GM18517 (cell line): ENCODE results near the gene GPR137C.
"Not testable (repeated sequence)": the region's sequence is repeated elsewhere in the genome, so short reads cannot be mapped to it uniquely, and the experiment has no call there.

Experiments used
- ATAC-seq: cut with Tn5 transposase; IDR thresholded peaks from one replicate; pipeline ENCODE4 v1.9.1; 2021; ENCODE audit warnings: mild to moderate bottlenecking, moderate library complexity; ENCODE audit not compliant: unreplicated experiment

The GPR137C gene

GRCh38 chr14:52558688-52559087, 6.1 kb downstream of the GPR137C start:
- no peak for ATAC-seq

GRCh38 chr14:52563120-52563519, 10.5 kb downstream of the GPR137C start:
- no peak for ATAC-seq

- not testable (repeated sequence) for ATAC-seq
Observed at GRCh38 chr14:52568454-52568853, 15.8 kb downstream of the GPR137C start.

GRCh38 chr14:52575858-52576257, 23.2 kb downstream of the GPR137C start:
- ATAC-seq = no peak

- ATAC-seq = no peak
Observed at GRCh38 chr14:52583544-52583943, 30.9 kb downstream of the GPR137C start.

GRCh38 chr14:52589646-52590045, 37.0 kb downstream of the GPR137C start:
- ATAC-seq = no peak

- ATAC-seq = no peak
Observed at GRCh38 chr14:52590318-52590717, 37.7 kb downstream of the GPR137C start.

- ATAC-seq = no peak
Observed at GRCh38 chr14:52596320-52596719, 43.7 kb downstream of the GPR137C start.

GRCh38 chr14:52596861-52597260, 44.2 kb downstream of the GPR137C start:
- ATAC-seq = no peak

- ATAC-seq = no peak
Observed at GRCh38 chr14:52598568-52598967, 45.9 kb downstream of the GPR137C start.

GRCh38 chr14:52599974-52600373, 47.3 kb downstream of the GPR137C start:
- no peak for ATAC-seq

GRCh38 chr14:52602131-52602530, 49.5 kb downstream of the GPR137C start:
- ATAC-seq = no peak

- no peak for ATAC-seq
Observed at GRCh38 chr14:52607061-52607460, 54.4 kb downstream of the GPR137C start.

- ATAC-seq = no peak
Observed at GRCh38 chr14:52609445-52610044, 56.9 kb downstream of the GPR137C start.

GRCh38 chr14:52610187-52610586, 57.6 kb downstream of the GPR137C start:
- ATAC-seq = no peak

- ATAC-seq = no peak
Observed at GRCh38 chr14:52618602-52619001, 66.0 kb downstream of the GPR137C start.

- no peak for ATAC-seq
Observed at GRCh38 chr14:52619687-52620086, 67.1 kb downstream of the GPR137C start.

- no peak for ATAC-seq
Observed at GRCh38 chr14:52640137-52640536, 87.5 kb downstream of the GPR137C start.

- ATAC-seq = no peak
Observed at GRCh38 chr14:52641745-52642144, 89.1 kb downstream of the GPR137C start.

GRCh38 chr14:52649511-52649910, 96.9 kb downstream of the GPR137C start:
- ATAC-seq = no peak

GRCh38 chr14:52650774-52651173, 98.1 kb downstream of the GPR137C start:
- no peak for ATAC-seq

GRCh38 chr14:52656905-52657304, 104.3 kb downstream of the GPR137C start:
- no peak for ATAC-seq

GRCh38 chr14:52660325-52660724, 107.7 kb downstream of the GPR137C start:
- ATAC-seq = no peak
